Ishikawa (cell line): ENCODE results near the gene RYR2.

Experiments used
- EP300 ChIP-seq: IDR thresholded peaks from 2 replicates; pipeline ENCODE4 v1.6.1; 2012; ENCODE audit warnings: borderline replicate concordance
- MAX ChIP-seq: IDR thresholded peaks from 2 replicates; pipeline ENCODE4 v1.6.1; 2012
- NFIC ChIP-seq: IDR thresholded peaks from 2 replicates; pipeline ENCODE4 v1.6.1; 2012
- REST ChIP-seq: IDR thresholded peaks from 2 replicates; pipeline ENCODE4 v1.6.1; 2012; ENCODE audit warnings: low read depth, mild to moderate bottlenecking
- YY1 ChIP-seq: IDR thresholded peaks from 2 replicates; pipeline ENCODE4 v1.6.1; 2012; ENCODE audit warnings: low read depth

GRCh38 chr1:237390823-237391222 is 348.8 kb downstream of the RYR2 start:
- TF ChIP-seq MAX (no peak), REST (no peak), NFIC (no peak), YY1 (no peak), EP300 (no peak)
